Measurements from ENCODE around the gene KDM4D. TPM values are rescaled to one million over a fixed set of nuclear protein-coding genes. Genes with fewer than 3 reads are reported as not detected.

Gene KDM4D
- total and polyA plus RNA-seq, 2 experiments from 2014 or later: 0.65 to 0.94 TPM

- Mint-ChIP-seq H3K27me3 (ENCODE audit: insufficient read depth, low read depth, poor library complexity) (peaks cover 2% of the 10 kb centered on the region), H3K4me3 (no peak overlapping the region), H3K9me3 (no peaks in the 10 kb centered on the region), H3K36me3 (ENCODE audit: low read depth) (peaks cover 69% of the 10 kb centered on the region), H3K27ac (no peak overlapping the region), H3K4me1 (no peaks in the 10 kb centered on the region)
- ATAC-seq (no peak), DNase-seq (ENCODE audit: low spot score) (peak; percentile 18)
- Histone ChIP-seq H3K27ac (ENCODE audit: low read depth) (no peak overlapping the region), H4K20me1 (replicated peaks; ENCODE audit: insufficient read depth) (0 out of 2 replicates have a peak, but pooled peaks cover 4% of the 10 kb centered on the region), H3K36me3 (ENCODE audit: insufficient read depth) (peaks cover 74% of the 10 kb centered on the region), H2AFZ (no peak overlapping the region), H3K4me2 (no peak overlapping the region), H3K9me2 (ENCODE audit: insufficient read depth) (no peaks in the 10 kb centered on the region), H3F3A (replicated peaks; ENCODE audit: low read depth) (no peaks in the 10 kb centered on the region; the same call in 1 of the 2 replicates), H3K4me3 (no peak overlapping the region), H3K27me3 (ENCODE audit: insufficient read depth) (no peaks in the 10 kb centered on the region), H3K4me1 (ENCODE audit: insufficient read depth) (no peaks in the 10 kb centered on the region), H3K79me2 (replicated peaks; ENCODE audit: insufficient read depth) (peaks cover 14% of the 10 kb centered on the region)
- TF ChIP-seq CREB1 (CRISPR knock-in tag; IDR thresholded peaks at IDR 0.05; ENCODE audit: low read depth): no peak
- peak in 1 of 2 experiments; percentile 70; a peak in 3 of 4 replicates for TF ChIP-seq CTCF (conservative IDR thresholded peaks at IDR 0.05; ENCODE audit: low read depth in 2 of 2)
These were observed 5.1 kb upstream of the KDM4D start for GRCh38 chr11:94968334-94968958.

GRCh38 chr11:94972700-94973098 is 810 bp upstream of the KDM4D start:
- Histone ChIP-seq H3K27me3 (ENCODE audit: insufficient read depth) (no peaks in the 10 kb centered on the region), H3K4me1 (ENCODE audit: insufficient read depth) (no peaks in the 10 kb centered on the region), H3F3A (replicated peaks; ENCODE audit: low read depth) (no peaks in the 10 kb centered on the region; the same call in 1 of the 2 replicates), H3K9me2 (ENCODE audit: insufficient read depth) (no peaks in the 10 kb centered on the region), H3K4me2 (peak overlapping the region; percentile 79), H3K4me3 (peak overlapping the region; percentile 74), H3K27ac (ENCODE audit: low read depth) (no peak overlapping the region), H2AFZ (no peak overlapping the region), H3K79me2 (replicated peaks; ENCODE audit: insufficient read depth) (peaks cover 14% of the 10 kb centered on the region), H4K20me1 (replicated peaks; ENCODE audit: insufficient read depth) (no peaks in the 10 kb centered on the region), H3K36me3 (ENCODE audit: insufficient read depth) (peaks cover 36% of the 10 kb centered on the region)
- H3K9me3 Mint-ChIP-seq: no peaks in the 10 kb centered on the region
- no peak overlapping the region for H3K27ac Mint-ChIP-seq
- no peaks in the 10 kb centered on the region for H3K4me1 Mint-ChIP-seq
- no peak for ATAC-seq
- peaks cover 37% of the 10 kb centered on the region; the same call in 2 of the 3 replicates for H3K36me3 Mint-ChIP-seq (ENCODE audit: low read depth)
- DNase-seq (ENCODE audit: low spot score): no peak
- peaks cover 2% of the 10 kb centered on the region for H3K27me3 Mint-ChIP-seq (ENCODE audit: insufficient read depth, low read depth, poor library complexity)
- peak overlapping the region; percentile 95 for H3K4me3 Mint-ChIP-seq
- TF ChIP-seq EZH2 (IDR thresholded peaks at IDR 0.05; ENCODE audit: low read depth, unreplicated experiment): no peak
- no peak for TF ChIP-seq JUNB (IDR thresholded peaks at IDR 0.05; ENCODE audit: unreplicated experiment)
- no peak for TF ChIP-seq STAT1 (IDR thresholded peaks at IDR 0.05; ENCODE audit: unreplicated experiment)
- TF ChIP-seq REST (IDR thresholded peaks at IDR 0.05; ENCODE audit: unreplicated experiment): no peak
- TF ChIP-seq POLR2AphosphoS5 (IDR thresholded peaks at IDR 0.05; ENCODE audit: low read depth): no peak
- TF ChIP-seq ZNF462 (CRISPR knock-in tag; IDR thresholded peaks at IDR 0.05): no peak

All from GM23338 (cell line).